Cardiac muscle cell (in vitro differentiated cells and primary cell): ENCODE measurements around the gene FLACC1. TPM values are rescaled to one million over a fixed set of nuclear protein-coding genes. Genes with fewer than 3 reads are reported as not detected.

ENCODE experiments used
- DNase-seq, 2 donors: peaks; one replicate each; pipeline versions ENCODE4 v3.0.0 to v3.0.0-alpha.2; 2010 to 2017; ENCODE audit warnings: low read depth in 1 of 2, low spot score in 1 of 2
- H3K27ac ChIP-seq: fragments of 200-600 bp; sonication (generic); 2 replicates; pipeline ENCODE4 v1.5.1; 2016
- H3K27me3 ChIP-seq: fragments of 200-600 bp; sonication (generic); 2 replicates; pipeline ENCODE4 v1.6.0; 2016; ENCODE audit warnings: control low read depth
- H3K36me3 ChIP-seq: fragments of 200-600 bp; sonication (generic); 2 replicates; pipeline ENCODE4 v1.5.1; 2016; ENCODE audit warnings: control low read depth
- H3K4me1 ChIP-seq: fragments of 200-600 bp; sonication (generic); 2 replicates; pipeline ENCODE4 v1.8.1; 2017; ENCODE audit warnings: low read depth, mild to moderate bottlenecking, mixed run types
- H3K4me3 ChIP-seq: fragments of 200-600 bp; sonication (generic); 2 replicates; pipeline ENCODE4 v1.5.1; 2016; ENCODE audit warnings: mild to moderate bottlenecking
- H3K9me3 ChIP-seq: fragments of 200-600 bp; sonication (generic); 2 replicates; pipeline ENCODE4 v1.5.1; 2017; ENCODE audit warnings: low read depth, mild to moderate bottlenecking, control low read depth
- polyA plus RNA-seq: library from polyadenylated mRNA; unstranded; fragments of >200 nt; fragmentation: Nextera tagmentation; extraction: Ambion mirVana; gene quantifications from 2 replicates; pipeline ENCODE4 v1.2.1, GENCODE V29; 2016
- total RNA-seq: library from RNA; depleted of rRNA; stranded (reverse); fragments of >200 nt; gene quantifications from 2 replicates; pipeline ENCODE4 v1.2.3, GENCODE V29; 2016
- TF ChIP-seq, protein P1 (sequence below): IDR thresholded peaks from 2 replicates; pipeline ENCODE4 v1.5.1; 2012; ENCODE audit warnings: low read depth, mild to moderate bottlenecking, low read length

FLACC1 gene
- total and polyA plus RNA-seq, 2 experiments from 2014 or later, result 0.69 to 1.7 TPM

- no peak for DNase-seq
Measured at GRCh38 chr2:201267278-201268030, 89.7 kb downstream of the FLACC1 start.

GRCh38 chr2:201266629-201267028 lies 90.5 kb downstream of the FLACC1 start:
- H3K4me1 ChIP-seq, result no peaks in the 10 kb centered on the region
- H3K36me3 ChIP-seq, result no peaks in the 10 kb centered on the region
- H3K27ac ChIP-seq, result no peak overlapping the region
- no peaks in the 10 kb centered on the region for H3K27me3 ChIP-seq
- DNase-seq, result no peak
- no peak overlapping the region for H3K4me3 ChIP-seq
- H3K9me3 ChIP-seq, result no peaks in the 10 kb centered on the region
- TF ChIP-seq, protein P1, sequence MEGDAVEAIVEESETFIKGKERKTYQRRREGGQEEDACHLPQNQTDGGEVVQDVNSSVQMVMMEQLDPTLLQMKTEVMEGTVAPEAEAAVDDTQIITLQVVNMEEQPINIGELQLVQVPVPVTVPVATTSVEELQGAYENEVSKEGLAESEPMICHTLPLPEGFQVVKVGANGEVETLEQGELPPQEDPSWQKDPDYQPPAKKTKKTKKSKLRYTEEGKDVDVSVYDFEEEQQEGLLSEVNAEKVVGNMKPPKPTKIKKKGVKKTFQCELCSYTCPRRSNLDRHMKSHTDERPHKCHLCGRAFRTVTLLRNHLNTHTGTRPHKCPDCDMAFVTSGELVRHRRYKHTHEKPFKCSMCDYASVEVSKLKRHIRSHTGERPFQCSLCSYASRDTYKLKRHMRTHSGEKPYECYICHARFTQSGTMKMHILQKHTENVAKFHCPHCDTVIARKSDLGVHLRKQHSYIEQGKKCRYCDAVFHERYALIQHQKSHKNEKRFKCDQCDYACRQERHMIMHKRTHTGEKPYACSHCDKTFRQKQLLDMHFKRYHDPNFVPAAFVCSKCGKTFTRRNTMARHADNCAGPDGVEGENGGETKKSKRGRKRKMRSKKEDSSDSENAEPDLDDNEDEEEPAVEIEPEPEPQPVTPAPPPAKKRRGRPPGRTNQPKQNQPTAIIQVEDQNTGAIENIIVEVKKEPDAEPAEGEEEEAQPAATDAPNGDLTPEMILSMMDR, result no peak

More at GRCh38 chr2:201267278-201268030, 89.7 kb downstream of the FLACC1 start:
- H3K4me1 ChIP-seq, result no peaks in the 10 kb centered on the region
- H3K36me3 ChIP-seq, result no peaks in the 10 kb centered on the region
- no peaks in the 10 kb centered on the region for H3K9me3 ChIP-seq
- no peak overlapping the region for H3K4me3 ChIP-seq
- H3K27ac ChIP-seq, result no peak overlapping the region
- TF ChIP-seq, protein P1, result no peak
- no peaks in the 10 kb centered on the region for H3K27me3 ChIP-seq

DNA sequence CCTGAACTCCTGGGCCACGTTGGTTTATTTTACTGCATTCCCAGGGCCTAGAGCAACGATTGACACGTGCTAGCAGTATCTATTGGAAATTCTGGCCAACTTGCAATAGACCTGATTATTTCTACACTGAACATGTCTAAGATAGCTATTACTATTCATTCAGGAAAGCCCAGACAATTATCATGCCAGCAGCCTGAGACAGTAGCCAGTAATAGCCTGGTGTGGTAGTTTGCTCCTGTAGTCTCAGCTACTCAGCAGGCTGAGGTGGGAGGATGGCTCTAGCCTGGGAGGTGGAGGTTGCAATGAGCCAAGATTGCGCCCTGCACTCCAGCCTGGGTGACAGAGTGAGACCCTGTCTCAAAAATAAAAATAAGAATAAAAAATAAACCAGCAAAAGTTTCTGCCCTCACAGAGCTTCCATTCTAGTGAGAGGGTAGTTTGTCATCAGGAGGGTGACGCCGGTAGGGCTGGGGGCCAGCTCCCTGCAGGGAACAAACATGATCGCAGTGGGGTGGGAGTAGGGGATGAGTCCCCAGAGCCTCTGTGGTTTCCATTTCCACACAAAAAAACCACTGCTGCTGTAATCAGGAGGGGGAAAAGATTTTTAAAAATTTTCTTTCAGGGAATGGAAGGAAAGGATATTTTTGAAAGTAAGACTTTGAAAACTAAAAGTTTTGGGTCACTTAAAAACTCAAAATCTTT lies 92.5 kb downstream of the FLACC1 start:
- Histone ChIP-seq H3K27ac (no peak overlapping the region), H3K27me3 (no peaks in the 10 kb centered on the region), H3K9me3 (no peaks in the 10 kb centered on the region), H3K4me1 (no peaks in the 10 kb centered on the region), H3K4me3 (no peak overlapping the region), H3K36me3 (no peaks in the 10 kb centered on the region)
- TF ChIP-seq, protein P1, result no peak
- no peak for DNase-seq

- H3K27me3 ChIP-seq, result no peaks in the 10 kb centered on the region
- no peaks in the 10 kb centered on the region for H3K9me3 ChIP-seq
- no peaks in the 10 kb centered on the region for H3K4me1 ChIP-seq
- H3K36me3 ChIP-seq, result no peaks in the 10 kb centered on the region
- H3K4me3 ChIP-seq, result no peak overlapping the region
- TF ChIP-seq, protein P1, result no peak
- H3K27ac ChIP-seq, result no peak overlapping the region
- no peak for DNase-seq
Measured at GRCh38 chr2:201263779-201264178, 93.4 kb downstream of the FLACC1 start.

GRCh38 chr2:201262718-201263117 lies 94.4 kb downstream of the FLACC1 start:
- Histone ChIP-seq H3K36me3 (no peaks in the 10 kb centered on the region), H3K4me3 (no peak overlapping the region), H3K27me3 (no peaks in the 10 kb centered on the region), H3K4me1 (no peaks in the 10 kb centered on the region), H3K27ac (no peak overlapping the region), H3K9me3 (no peaks in the 10 kb centered on the region)
- no peak for DNase-seq
- TF ChIP-seq, protein P1, result no peak
